Astrocyte (in vitro differentiated cells and primary cell): ENCODE measurements around the gene CLCN1. TPM values are rescaled to one million over a fixed set of nuclear protein-coding genes. Genes with fewer than 3 reads are reported as not detected.
A peak's percentile ranks its signal among the peaks of the same experiment; 100 is the strongest.

Experiments
- DNase-seq: peaks from one replicate; pipeline ENCODE4 v3.0.0-alpha.2; 2010; ENCODE audit warnings: low read depth
- FAIRE-seq: peaks from 2 replicates; lab custom pipeline; 2011; peaks lifted over from hg19 to GRCh38; lab: Jason Lieb, UNC
- H2AFZ ChIP-seq: 2 replicates; pipeline ENCODE4 v1.6.0; 2012; ENCODE audit warnings: low read depth, low read length, inconsistent platforms
- H3K27ac ChIP-seq: 2 replicates; pipeline ENCODE4 v1.5.1; 2011; ENCODE audit warnings: low read depth, low read length, inconsistent platforms
- H3K27me3 ChIP-seq: 2 replicates; pipeline ENCODE4 v1.6.0; 2011; ENCODE audit warnings: low read length, inconsistent platforms; ENCODE audit not compliant: insufficient read depth
- H3K36me3 ChIP-seq: 2 replicates; pipeline ENCODE4 v1.5.1; 2011; ENCODE audit warnings: low read length, inconsistent platforms; ENCODE audit not compliant: insufficient read depth
- H3K4me1 ChIP-seq: 2 replicates; pipeline ENCODE4 v1.5.1; 2011; ENCODE audit warnings: low read length, inconsistent platforms; ENCODE audit not compliant: insufficient read depth
- H3K4me2 ChIP-seq: 2 replicates; pipeline ENCODE4 v1.6.0; 2012; ENCODE audit warnings: low read length, inconsistent platforms
- H3K4me3 ChIP-seq: 2 replicates; pipeline ENCODE4 v1.5.1; 2011; ENCODE audit warnings: low read depth, mild to moderate bottlenecking, low read length, inconsistent platforms; ENCODE audit not compliant: insufficient read depth
- H3K79me2 ChIP-seq: 2 replicates; pipeline ENCODE4 v1.6.0; 2012; ENCODE audit warnings: mild to moderate bottlenecking, low read length, inconsistent platforms; ENCODE audit not compliant: insufficient read depth
- H3K9ac ChIP-seq: 2 replicates; pipeline ENCODE4 v1.6.0; 2012; ENCODE audit warnings: mild to moderate bottlenecking, low read length, inconsistent platforms
- H3K9me3 ChIP-seq: 2 replicates; pipeline ENCODE4 v1.5.1; 2012; ENCODE audit warnings: low read depth, mild to moderate bottlenecking, low read length, inconsistent platforms; ENCODE audit not compliant: insufficient read depth
- H4K20me1 ChIP-seq: 2 replicates; pipeline ENCODE4 v1.6.0; 2012; ENCODE audit warnings: low read length, inconsistent platforms; ENCODE audit not compliant: insufficient read depth
- H3K27ac Mint-ChIP-seq: one replicate; pipeline ENCODE4 v1.8.0; 2021; ENCODE audit warnings: mild to moderate bottlenecking, mixed read lengths; ENCODE audit not compliant: unreplicated experiment
- H3K27me3 Mint-ChIP-seq: one replicate; pipeline ENCODE4 v1.8.0; 2021; ENCODE audit warnings: low read depth, mixed read lengths; ENCODE audit not compliant: unreplicated experiment
- H3K36me3 Mint-ChIP-seq: one replicate; pipeline ENCODE4 v1.8.0; 2021; ENCODE audit warnings: low read depth, mixed read lengths; ENCODE audit not compliant: unreplicated experiment
- H3K4me1 Mint-ChIP-seq: one replicate; pipeline ENCODE4 v1.8.0; 2021; ENCODE audit warnings: low read depth, mixed read lengths; ENCODE audit not compliant: unreplicated experiment
- H3K4me3 Mint-ChIP-seq: one replicate; pipeline ENCODE4 v1.8.0; 2021; ENCODE audit warnings: mild to moderate bottlenecking, moderate library complexity, mixed read lengths; ENCODE audit not compliant: unreplicated experiment
- H3K9me3 Mint-ChIP-seq: one replicate; pipeline ENCODE4 v1.8.0; 2021; ENCODE audit warnings: mild to moderate bottlenecking, mixed read lengths; ENCODE audit not compliant: unreplicated experiment
- EZH2 ChIP-seq: IDR thresholded peaks from 2 replicates; pipeline ENCODE4 v1.6.1; 2012; ENCODE audit warnings: mild to moderate bottlenecking, low read length, inconsistent platforms; ENCODE audit not compliant: insufficient read depth
- total RNA-seq: library from RNA; stranded (reverse); gene quantifications from 2 replicates; pipeline ENCODE4 v1.2.1, GENCODE V29; 2021
- TF ChIP-seq, protein P1 (sequence below): IDR thresholded peaks from 2 replicates; pipeline ENCODE4 v1.5.1; 2011; ENCODE audit warnings: low read depth, mild to moderate bottlenecking, inconsistent platforms, low read length, moderate library complexity; ENCODE audit not compliant: insufficient read depth

The CLCN1 gene
- total RNA-seq, 1 donor from 2014 or later = not detected

DNA sequence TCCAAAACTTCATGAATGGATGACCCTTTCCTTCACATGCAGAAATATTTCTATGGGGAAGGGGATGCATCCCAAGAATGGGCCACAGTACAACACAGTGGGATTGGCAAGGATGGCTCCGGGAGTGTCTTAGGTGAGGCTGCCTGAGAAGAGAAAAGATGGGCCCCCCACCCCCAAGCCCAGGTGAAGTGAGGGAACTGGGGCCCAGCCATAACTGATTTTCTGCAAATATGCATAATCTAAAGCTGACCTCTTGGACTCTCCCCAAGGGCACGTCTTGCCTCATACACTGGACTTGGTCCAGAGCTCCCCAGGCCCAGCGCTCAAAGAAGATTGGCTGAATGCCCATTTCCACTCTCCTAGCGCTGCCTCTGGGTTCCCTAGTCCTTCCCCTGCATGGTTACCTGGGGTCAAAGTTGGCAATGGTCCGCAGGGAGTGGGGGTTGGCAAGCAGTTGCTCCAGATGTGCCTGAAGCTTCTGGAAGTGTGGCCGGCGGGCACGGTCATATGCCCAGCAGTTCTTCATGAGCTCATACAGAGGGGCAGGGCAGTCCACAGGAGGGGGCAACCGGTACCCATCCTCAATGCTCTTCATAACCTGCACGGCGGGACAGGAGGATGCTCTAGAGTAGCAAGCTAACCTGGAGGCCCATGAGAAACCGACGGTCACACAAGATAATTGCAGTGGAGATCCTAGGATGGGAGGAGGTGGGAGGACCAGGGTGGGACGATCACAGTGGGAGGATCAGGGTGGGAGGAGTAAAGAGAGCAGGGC lies 77.5 kb downstream of the CLCN1 start:
- H3K27ac Mint-ChIP-seq = peak overlapping the region; percentile 66
- H3K4me1 Mint-ChIP-seq = peaks cover 26% of the 10 kb centered on the region
- peaks cover 29% of the 10 kb centered on the region for H3K36me3 ChIP-seq
- H4K20me1 ChIP-seq = peaks cover 62% of the 10 kb centered on the region
- H3K4me3 Mint-ChIP-seq = no peak overlapping the region
- no peak overlapping the region for H3K4me2 ChIP-seq
- H3K4me1 ChIP-seq = peaks cover 31% of the 10 kb centered on the region
- no peaks in the 10 kb centered on the region for H3K27me3 ChIP-seq
- H3K9me3 Mint-ChIP-seq = peaks cover 4% of the 10 kb centered on the region
- H3K79me2 ChIP-seq = peaks cover 23% of the 10 kb centered on the region
- no peak for DNase-seq
- peaks cover 20% of the 10 kb centered on the region for H3K36me3 Mint-ChIP-seq
- no peak for FAIRE-seq
- no peak overlapping the region for H3K4me3 ChIP-seq
- H3K9me3 ChIP-seq = no peaks in the 10 kb centered on the region
- no peak overlapping the region for H3K27ac ChIP-seq
- peaks cover 3% of the 10 kb centered on the region for H3K27me3 Mint-ChIP-seq
- H2AFZ ChIP-seq = no peak overlapping the region
- TF ChIP-seq EZH2 = no peak
- TF ChIP-seq, protein P1, sequence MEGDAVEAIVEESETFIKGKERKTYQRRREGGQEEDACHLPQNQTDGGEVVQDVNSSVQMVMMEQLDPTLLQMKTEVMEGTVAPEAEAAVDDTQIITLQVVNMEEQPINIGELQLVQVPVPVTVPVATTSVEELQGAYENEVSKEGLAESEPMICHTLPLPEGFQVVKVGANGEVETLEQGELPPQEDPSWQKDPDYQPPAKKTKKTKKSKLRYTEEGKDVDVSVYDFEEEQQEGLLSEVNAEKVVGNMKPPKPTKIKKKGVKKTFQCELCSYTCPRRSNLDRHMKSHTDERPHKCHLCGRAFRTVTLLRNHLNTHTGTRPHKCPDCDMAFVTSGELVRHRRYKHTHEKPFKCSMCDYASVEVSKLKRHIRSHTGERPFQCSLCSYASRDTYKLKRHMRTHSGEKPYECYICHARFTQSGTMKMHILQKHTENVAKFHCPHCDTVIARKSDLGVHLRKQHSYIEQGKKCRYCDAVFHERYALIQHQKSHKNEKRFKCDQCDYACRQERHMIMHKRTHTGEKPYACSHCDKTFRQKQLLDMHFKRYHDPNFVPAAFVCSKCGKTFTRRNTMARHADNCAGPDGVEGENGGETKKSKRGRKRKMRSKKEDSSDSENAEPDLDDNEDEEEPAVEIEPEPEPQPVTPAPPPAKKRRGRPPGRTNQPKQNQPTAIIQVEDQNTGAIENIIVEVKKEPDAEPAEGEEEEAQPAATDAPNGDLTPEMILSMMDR = no peak
- no peak overlapping the region for H3K9ac ChIP-seq

DNA sequence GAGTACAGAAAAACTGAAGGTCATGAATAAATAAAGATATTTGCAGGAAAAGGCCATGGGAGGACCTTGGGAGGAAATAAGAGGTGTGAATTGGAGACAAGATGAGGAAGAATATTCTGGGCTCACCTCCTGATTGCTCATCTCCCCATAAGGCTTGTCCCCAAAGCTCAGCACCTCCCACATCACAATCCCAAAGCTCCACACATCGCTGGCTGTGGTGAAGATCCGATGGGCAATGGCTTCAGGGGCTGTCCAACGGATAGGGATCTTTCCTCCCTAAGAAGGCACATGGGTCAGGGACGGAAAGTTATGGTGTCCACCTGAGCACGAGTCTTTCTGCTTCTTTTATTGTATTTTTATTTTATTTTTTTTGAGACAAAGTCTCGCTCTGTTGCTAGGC lies 78.2 kb downstream of the CLCN1 start:
- no peak for TF ChIP-seq EZH2
- TF ChIP-seq, protein P1 = no peak
- Mint-ChIP-seq H3K27me3 (peaks cover 3% of the 10 kb centered on the region), H3K27ac (peak overlapping the region; percentile 66), H3K36me3 (peaks cover 21% of the 10 kb centered on the region), H3K9me3 (peaks cover 4% of the 10 kb centered on the region), H3K4me3 (no peak overlapping the region), H3K4me1 (peaks cover 25% of the 10 kb centered on the region)
- no peak overlapping the region for H3K27ac ChIP-seq
- H3K4me3 ChIP-seq = no peak overlapping the region
- DNase-seq = no peak
- peaks cover 31% of the 10 kb centered on the region for H3K4me1 ChIP-seq
- H3K9ac ChIP-seq = no peak overlapping the region
- H3K27me3 ChIP-seq = no peaks in the 10 kb centered on the region
- H4K20me1 ChIP-seq = peaks cover 56% of the 10 kb centered on the region
- peaks cover 17% of the 10 kb centered on the region for H3K79me2 ChIP-seq
- no peaks in the 10 kb centered on the region for H3K9me3 ChIP-seq
- no peak overlapping the region for H3K4me2 ChIP-seq
- no peak overlapping the region for H2AFZ ChIP-seq
- peaks cover 25% of the 10 kb centered on the region for H3K36me3 ChIP-seq
- FAIRE-seq = no peak

DNA sequence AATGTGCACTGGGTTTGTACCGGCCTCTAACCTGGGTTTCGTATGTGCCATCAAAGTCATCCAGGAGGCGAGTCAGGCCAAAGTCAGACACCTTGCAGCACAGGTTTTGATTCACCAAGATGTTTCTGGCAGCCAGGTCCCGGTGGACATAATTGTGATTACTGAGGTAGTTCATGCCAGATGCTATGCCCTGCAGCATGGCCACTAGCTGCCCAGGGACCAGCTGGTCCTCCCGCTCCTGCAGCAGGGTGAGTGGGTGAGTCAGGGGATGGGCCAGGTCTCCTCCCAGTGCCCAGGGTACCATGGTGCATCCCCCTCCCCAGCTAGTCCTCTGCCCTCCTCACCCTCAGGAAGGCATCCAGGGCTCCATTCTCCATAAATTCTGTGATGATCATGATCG lies 78.9 kb downstream of the CLCN1 start:
- Histone ChIP-seq H3K79me2 (peaks cover 10% of the 10 kb centered on the region), H3K27me3 (no peaks in the 10 kb centered on the region), H3K4me2 (no peak overlapping the region), H4K20me1 (peaks cover 49% of the 10 kb centered on the region), H3K9ac (no peak overlapping the region), H3K27ac (no peak overlapping the region), H3K4me1 (peaks cover 24% of the 10 kb centered on the region), H3K4me3 (no peak overlapping the region), H2AFZ (no peak overlapping the region), H3K9me3 (no peaks in the 10 kb centered on the region), H3K36me3 (peaks cover 18% of the 10 kb centered on the region)
- H3K36me3 Mint-ChIP-seq = peaks cover 14% of the 10 kb centered on the region
- H3K27ac Mint-ChIP-seq = no peak overlapping the region
- no peak overlapping the region for H3K4me3 Mint-ChIP-seq
- DNase-seq (no peak), FAIRE-seq (no peak)
- peaks cover 3% of the 10 kb centered on the region for H3K27me3 Mint-ChIP-seq
- peaks cover 4% of the 10 kb centered on the region for H3K9me3 Mint-ChIP-seq
- TF ChIP-seq EZH2 = no peak
- TF ChIP-seq, protein P1 = no peak
- peaks cover 20% of the 10 kb centered on the region for H3K4me1 Mint-ChIP-seq
